ENCODE measurements around the gene CHTF8. TPM values are rescaled to one million over a fixed set of nuclear protein-coding genes. Genes with fewer than 3 reads are reported as not detected.

CHTF8 gene
- total and polyA plus RNA-seq, 10 of the 15 experiments (the other 5 are each of a cell fraction or from before 2014, with no cell fraction given): 18.5 to 159 (median 102) TPM

- H3K27me3 ChIP-seq (replicated peaks in 1 of 2; ENCODE audit: control insufficient read depth in 2 of 2, insufficient read depth in 2 of 2, low read length in 1 of 2): no peaks in the 10 kb centered on the region
- ChIA-PET RAD21 (ENCODE audit: unreplicated experiment) (interaction anchor here (0.6 to 1.5 kb wide), 3 partner anchors 9 to 76 kb away, joined by 3 to 4 read pairs (median 4); no protein-coding TSS in a partner anchor), SMC1A (ENCODE audit: uncharacterized antibody, unreplicated experiment) (interaction anchor here (0.8 to 1.6 kb wide), 7 partner anchors 8 to 233 kb away, joined by 3 to 11 read pairs (median 3); no protein-coding TSS in a partner anchor), CTCF (interaction anchor here (0.9 to 3.1 kb wide), 8 partner anchors 8 to 231 kb away, joined by 3 to 15 read pairs (median 4); no protein-coding TSS in a partner anchor), POLR2A (interaction anchor here (0.5 to 1.6 kb wide), 4 partner anchors 9 to 245 kb away, joined by 3 to 11 read pairs (median 5); no protein-coding TSS in a partner anchor)
- no peaks in the 10 kb centered on the region for H4K20me1 ChIP-seq (ENCODE audit: control insufficient read depth, insufficient read depth)
- no peak for FAIRE-seq
- WGBS (ENCODE audit: insufficient coverage, insufficient replicate concordance, low lambda C conversion rate, missing lambda C conversion rate): 0% methylated on average over 5 of the region's 5 CpGs
- DNase-seq (ENCODE audit: low read depth, low spot score): no peak
- H3K9ac ChIP-seq (ENCODE audit: control insufficient read depth, insufficient read depth, low read length): peak overlapping the region; percentile 87
- no peak for ATAC-seq
- TF ChIP-seq SKIL (IDR thresholded peaks at IDR 0.05; ENCODE audit: low read depth, poor library complexity, severe bottlenecking): no peak
- no peak for TF ChIP-seq TCF3 (IDR thresholded peaks at IDR 0.05; ENCODE audit: borderline replicate concordance, insufficient read depth, low read depth, low read length)
- no peak for TF ChIP-seq SIN3A (IDR thresholded peaks at IDR 0.05; ENCODE audit: low read depth, low read length)
- TF ChIP-seq YBX1 (IDR thresholded peaks at IDR 0.05): no peak
- TF ChIP-seq SMAD1 (IDR thresholded peaks at IDR 0.05; ENCODE audit: low read depth, partially characterized antibody): no peak
- TF ChIP-seq ZBTB33 (IDR thresholded peaks at IDR 0.05): no peak
- H3K79me2 ChIP-seq (ENCODE audit: control insufficient read depth, insufficient read depth, low read length): peaks cover 78% of the 10 kb centered on the region
- H3K9me3 ChIP-seq (replicated peaks; ENCODE audit: control insufficient read depth, insufficient read depth, low read length): no peaks in the 10 kb centered on the region
- peak overlapping the region; percentile 96 for H3K27ac ChIP-seq (ENCODE audit: control insufficient read depth, insufficient read depth)
- peak overlapping the region; percentile 40 for H2AFZ ChIP-seq (ENCODE audit: control insufficient read depth, low read depth, low read length)
- H3K36me3 ChIP-seq (ENCODE audit: control insufficient read depth in 2 of 2, insufficient read depth in 2 of 2, low read length in 1 of 2): peaks cover 4 to 8% of the 10 kb centered on the region in 2 experiments; a peak in 3 of 4 replicates
- in situ Hi-C loops (cut with MboI): no loop called here
- peak overlapping the region; percentile 95 for H3K4me3 ChIP-seq
- H3K4me2 ChIP-seq (ENCODE audit: control insufficient read depth, insufficient read depth): peak overlapping the region; percentile 92
- peaks cover 2% of the 10 kb centered on the region; the same call in 1 of the 2 replicates for H3K4me1 ChIP-seq (ENCODE audit: control insufficient read depth, insufficient read depth, low read length)
- intact Hi-C loops (cut with micrococcal nuclease; ENCODE audit: unreplicated experiment): no loop called here
- BruUV-seq (replicated peaks): no TSS peak
These were observed 1.1 kb upstream of the CHTF8 start for GRCh38 chr16:69133373-69133954.

Data from GM12878 (cell line).